Measurements from ENCODE around the gene EZH2. TPM values are rescaled to one million over a fixed set of nuclear protein-coding genes. Genes with fewer than 3 reads are reported as not detected.

Gene EZH2
- total RNA-seq, 4 donors from 2014 or later, result 0.62 to 1.5 (median 0.65) TPM

DNA sequence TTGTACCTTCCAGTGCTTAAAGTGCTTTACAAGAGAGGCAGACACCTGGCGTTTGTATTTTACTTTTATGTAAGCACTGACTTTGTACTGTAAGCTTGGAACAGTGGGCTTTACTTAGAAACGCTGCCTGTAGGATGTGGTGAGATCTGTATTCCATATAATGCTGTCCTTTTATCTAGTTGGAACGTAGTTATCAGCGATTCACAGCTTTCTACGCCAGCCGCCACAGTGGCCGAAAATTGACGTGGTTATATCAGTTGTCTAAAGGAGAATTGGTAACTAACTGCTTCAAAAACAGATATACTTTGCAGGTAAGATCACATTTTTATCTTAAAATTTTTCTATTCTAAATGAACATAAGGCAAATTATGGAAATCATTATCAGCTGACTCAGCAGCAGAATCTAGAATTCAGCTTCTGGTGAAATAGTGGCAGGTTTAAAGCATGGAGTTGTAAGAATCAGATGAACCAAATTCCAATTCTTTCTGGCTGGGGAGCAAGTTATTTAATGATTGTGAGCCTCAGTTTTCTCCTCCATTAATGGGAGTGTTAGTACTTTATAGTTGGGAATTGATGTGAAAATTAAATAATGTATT lies 93.9 kb downstream of the EZH2 start:
- WGBS, 2 donors (ENCODE audit: low coverage in 1 of 2), result 81 to 91% methylated on average over 7 to 8 of the region's 8 CpGs
- no peak overlapping the region for H3K27ac ChIP-seq
- no peaks in the 10 kb centered on the region for H3K4me1 ChIP-seq
- H3K27me3 ChIP-seq, result no peaks in the 10 kb centered on the region
- no peak overlapping the region for H3K4me3 ChIP-seq
- H3K9me3 ChIP-seq, result no peaks in the 10 kb centered on the region
- ATAC-seq, result no peak
- no peak for TF ChIP-seq POLR2A (IDR thresholded peaks at IDR 0.05)
- no peak for TF ChIP-seq EP300 (IDR thresholded peaks at IDR 0.05)
- TF ChIP-seq POLR2AphosphoS5 (IDR thresholded peaks at IDR 0.05), result no peak
- TF ChIP-seq, protein P1, sequence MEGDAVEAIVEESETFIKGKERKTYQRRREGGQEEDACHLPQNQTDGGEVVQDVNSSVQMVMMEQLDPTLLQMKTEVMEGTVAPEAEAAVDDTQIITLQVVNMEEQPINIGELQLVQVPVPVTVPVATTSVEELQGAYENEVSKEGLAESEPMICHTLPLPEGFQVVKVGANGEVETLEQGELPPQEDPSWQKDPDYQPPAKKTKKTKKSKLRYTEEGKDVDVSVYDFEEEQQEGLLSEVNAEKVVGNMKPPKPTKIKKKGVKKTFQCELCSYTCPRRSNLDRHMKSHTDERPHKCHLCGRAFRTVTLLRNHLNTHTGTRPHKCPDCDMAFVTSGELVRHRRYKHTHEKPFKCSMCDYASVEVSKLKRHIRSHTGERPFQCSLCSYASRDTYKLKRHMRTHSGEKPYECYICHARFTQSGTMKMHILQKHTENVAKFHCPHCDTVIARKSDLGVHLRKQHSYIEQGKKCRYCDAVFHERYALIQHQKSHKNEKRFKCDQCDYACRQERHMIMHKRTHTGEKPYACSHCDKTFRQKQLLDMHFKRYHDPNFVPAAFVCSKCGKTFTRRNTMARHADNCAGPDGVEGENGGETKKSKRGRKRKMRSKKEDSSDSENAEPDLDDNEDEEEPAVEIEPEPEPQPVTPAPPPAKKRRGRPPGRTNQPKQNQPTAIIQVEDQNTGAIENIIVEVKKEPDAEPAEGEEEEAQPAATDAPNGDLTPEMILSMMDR (IDR thresholded peaks at IDR 0.05), result no peak
- peaks cover 7 to 100% of the 10 kb centered on the region in 2 donors for H3K36me3 ChIP-seq

DNA sequence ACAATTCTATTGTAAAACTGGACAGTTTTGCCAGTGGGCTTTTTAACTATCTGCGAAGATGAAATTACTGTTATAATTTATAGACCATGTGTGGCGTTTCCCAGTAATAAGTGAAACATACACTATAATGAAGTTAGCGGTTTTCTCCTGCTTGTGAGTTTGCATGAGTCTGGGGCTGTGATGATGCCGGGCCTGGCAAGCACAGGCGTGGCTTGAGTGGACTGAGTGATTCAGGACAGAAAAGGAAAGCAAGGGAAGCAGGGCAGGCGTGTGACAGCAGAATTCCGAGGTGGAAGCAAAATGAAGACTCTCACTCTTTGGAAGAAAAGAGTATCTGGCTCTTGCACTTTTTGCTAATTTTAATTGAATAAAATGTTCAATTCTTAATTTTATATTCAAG lies 94.9 kb downstream of the EZH2 start:
- H3K4me3 ChIP-seq, result no peak overlapping the region
- TF ChIP-seq POLR2A (IDR thresholded peaks at IDR 0.05), result no peak
- TF ChIP-seq, protein P1 (IDR thresholded peaks at IDR 0.05), result no peak
- no peak for TF ChIP-seq POLR2AphosphoS5 (IDR thresholded peaks at IDR 0.05)
- no peak for TF ChIP-seq EP300 (IDR thresholded peaks at IDR 0.05)
- H3K27me3 ChIP-seq, result no peaks in the 10 kb centered on the region
- WGBS, 2 donors (ENCODE audit: low coverage in 1 of 2), result 78 to 93% methylated on average over 4 to 7 of the region's 7 CpGs
- peaks cover 7 to 100% of the 10 kb centered on the region in 2 donors for H3K36me3 ChIP-seq
- no peaks in the 10 kb centered on the region for H3K9me3 ChIP-seq
- no peaks in the 10 kb centered on the region for H3K4me1 ChIP-seq
- no peak overlapping the region for H3K27ac ChIP-seq
- ATAC-seq, result no peak

DNA sequence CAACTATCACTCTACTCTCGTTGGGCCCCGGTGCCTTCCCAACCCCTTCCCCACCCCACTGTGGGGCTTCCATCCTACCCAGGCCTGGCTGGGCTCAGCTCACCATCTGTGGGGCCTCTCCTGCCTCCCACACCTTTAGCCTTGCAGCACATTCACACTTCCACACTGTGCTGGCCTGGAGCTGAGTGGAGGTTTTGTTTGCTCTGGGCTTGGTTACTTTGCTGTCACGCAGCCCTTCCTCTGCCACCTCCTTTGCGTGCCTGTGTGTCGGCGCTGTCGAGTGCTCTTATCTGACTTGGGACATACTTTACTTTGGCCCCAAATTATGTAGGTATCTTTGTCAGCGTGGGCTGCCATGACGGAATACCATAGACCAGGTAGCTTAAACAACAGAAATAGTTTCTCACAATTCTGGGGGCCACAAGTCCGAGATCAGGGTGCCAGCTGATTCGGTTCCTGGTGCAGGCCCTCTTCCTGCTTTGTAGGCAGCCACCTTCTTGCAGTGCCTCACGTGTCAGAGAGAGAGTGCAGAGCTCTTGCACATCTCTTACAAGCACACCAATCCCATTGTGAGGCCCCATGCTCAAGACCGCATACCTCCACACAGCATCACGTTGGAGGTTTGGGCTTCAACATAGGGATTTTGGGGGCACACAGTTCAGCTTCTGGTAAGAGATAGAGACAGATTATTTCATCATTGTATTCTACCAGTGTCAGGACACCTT lies 96.4 kb downstream of the EZH2 start:
- H3K4me1 ChIP-seq, result no peaks in the 10 kb centered on the region
- TF ChIP-seq, protein P1 (IDR thresholded peaks at IDR 0.05), result no peak
- TF ChIP-seq POLR2A (IDR thresholded peaks at IDR 0.05), result no peak
- no peaks in the 10 kb centered on the region for H3K9me3 ChIP-seq
- H3K4me3 ChIP-seq, result no peak overlapping the region
- H3K27me3 ChIP-seq, result no peaks in the 10 kb centered on the region
- peaks cover 7 to 100% of the 10 kb centered on the region in 2 donors for H3K36me3 ChIP-seq
- no peak overlapping the region for H3K27ac ChIP-seq
- 79 to 88% methylated on average over 3 to 8 of the region's 14 CpGs for WGBS, 2 donors (ENCODE audit: low coverage in 1 of 2)
- ATAC-seq, result no peak

DNA sequence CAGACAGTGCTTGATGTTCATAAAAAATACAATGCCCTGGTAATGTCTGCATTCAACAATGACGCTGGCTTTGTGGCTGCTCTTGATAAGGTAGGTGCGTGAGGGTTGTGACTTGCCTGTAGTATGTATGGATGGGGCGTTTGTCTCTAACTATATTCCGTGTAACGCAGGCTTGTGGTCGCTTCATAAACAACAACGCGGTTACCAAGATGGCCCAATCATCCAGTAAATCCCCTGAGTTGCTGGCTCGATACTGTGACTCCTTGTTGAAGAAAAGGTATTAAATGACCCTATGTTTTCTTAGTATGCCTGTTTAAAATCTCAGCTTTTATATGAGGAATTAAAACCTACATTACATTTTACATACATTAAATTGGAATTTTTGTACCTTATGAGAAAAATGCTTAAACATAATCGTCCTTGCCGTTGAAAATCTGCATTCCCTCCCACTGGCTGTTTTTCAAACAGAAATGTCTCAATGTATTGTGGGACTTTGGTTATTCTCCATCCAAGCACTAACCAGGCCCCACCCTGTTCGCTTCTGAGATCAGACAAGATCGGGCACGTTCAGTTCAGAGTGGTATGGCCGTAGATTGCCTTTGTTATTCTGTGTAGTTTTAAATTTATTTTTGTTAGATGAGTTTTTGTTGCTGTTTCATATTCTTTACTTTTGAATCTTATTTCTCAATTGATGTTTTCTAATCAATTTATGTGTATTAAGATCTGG lies 100.1 kb downstream of the EZH2 start:
- no peak for TF ChIP-seq EP300 (IDR thresholded peaks at IDR 0.05)
- TF ChIP-seq POLR2A (IDR thresholded peaks at IDR 0.05), result no peak
- TF ChIP-seq POLR2AphosphoS5 (IDR thresholded peaks at IDR 0.05), result no peak
- TF ChIP-seq, protein P1 (IDR thresholded peaks at IDR 0.05), result no peak
- H3K9me3 ChIP-seq, result no peaks in the 10 kb centered on the region
- H3K36me3 ChIP-seq, result peaks cover 2 to 100% of the 10 kb centered on the region in 2 donors
- no peaks in the 10 kb centered on the region for H3K27me3 ChIP-seq
- ATAC-seq, result no peak
- no peak overlapping the region for H3K4me3 ChIP-seq
- H3K27ac ChIP-seq, result no peak overlapping the region
- no peaks in the 10 kb centered on the region for H3K4me1 ChIP-seq
- 85 to 95% methylated on average over 14 to 15 of the region's 15 CpGs for WGBS, 2 donors (ENCODE audit: low coverage in 1 of 2)
